ENCODE results near the gene STK11.

The STK11 gene

DNA sequence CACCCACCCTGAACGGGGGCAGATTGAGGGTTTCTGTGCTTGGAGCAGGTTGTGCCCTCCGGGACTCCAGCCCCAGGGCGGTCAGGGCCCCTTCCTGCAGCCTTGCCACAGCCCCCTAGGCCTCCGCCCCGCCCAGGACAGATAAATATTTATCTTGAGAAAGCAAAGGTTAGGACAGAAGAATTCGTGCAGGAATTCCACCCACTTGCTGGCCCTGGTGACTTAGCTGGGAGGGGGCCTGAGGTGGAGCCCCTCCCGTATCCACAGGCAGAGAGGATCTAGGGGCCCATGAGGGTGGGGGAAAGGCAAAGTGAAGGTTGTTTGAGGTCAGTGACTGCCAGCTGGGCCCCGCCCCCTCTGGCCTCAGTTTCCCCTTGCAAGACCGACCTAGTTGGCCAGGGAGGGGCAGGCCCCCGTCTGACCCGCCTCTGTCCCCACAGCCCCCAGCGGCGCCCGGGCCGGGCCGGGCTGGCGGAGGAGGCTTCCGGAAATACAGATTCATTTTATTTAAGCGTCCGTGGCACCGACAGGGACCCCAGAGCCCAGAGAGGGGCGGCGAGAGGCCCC, 48.0 kb downstream of the STK11 start:
- no peak for DNase-seq (ENCODE audit: low read depth)
- no peak for TF ChIP-seq CTCF (conservative IDR thresholded peaks at IDR 0.05; ENCODE audit: low read depth, low read length)
- H3K4me3 ChIP-seq (ENCODE audit: low read length): peak overlapping the region; percentile 79

DNA sequence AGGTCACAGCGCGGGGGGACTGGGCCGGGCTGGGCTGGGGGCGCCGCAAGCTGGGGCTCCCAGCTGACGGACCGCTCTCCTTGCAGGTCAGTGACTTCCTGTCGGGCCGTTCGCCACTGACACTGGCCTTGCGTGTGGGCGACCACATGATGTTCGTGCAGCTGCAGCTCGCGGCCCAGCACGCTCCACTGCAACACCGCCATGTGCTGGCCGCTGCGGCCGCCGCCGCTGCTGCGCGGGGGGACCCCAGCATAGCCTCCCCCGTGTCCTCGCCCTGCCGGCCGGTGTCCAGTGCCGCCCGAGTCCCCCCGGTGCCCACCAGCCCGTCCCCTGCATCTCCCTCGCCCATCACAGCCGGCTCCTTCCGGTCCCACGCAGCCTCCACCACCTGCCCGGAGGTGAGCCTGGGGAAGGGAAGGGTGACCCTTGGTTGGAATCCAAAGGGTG, 48.5 kb downstream of the STK11 start:
- H3K4me3 ChIP-seq (ENCODE audit: low read length): no peak overlapping the region
- no peak for DNase-seq (ENCODE audit: low read depth)
- no peak for TF ChIP-seq CTCF (conservative IDR thresholded peaks at IDR 0.05; ENCODE audit: low read depth, low read length)

- no peak for TF ChIP-seq CTCF (conservative IDR thresholded peaks at IDR 0.05; ENCODE audit: low read depth, low read length)
- H3K4me3 ChIP-seq (ENCODE audit: low read length): no peak overlapping the region
- DNase-seq (ENCODE audit: low read depth): no peak
Measured at GRCh38 chr19:1254530-1255185, 49.1 kb downstream of the STK11 start.

DNA sequence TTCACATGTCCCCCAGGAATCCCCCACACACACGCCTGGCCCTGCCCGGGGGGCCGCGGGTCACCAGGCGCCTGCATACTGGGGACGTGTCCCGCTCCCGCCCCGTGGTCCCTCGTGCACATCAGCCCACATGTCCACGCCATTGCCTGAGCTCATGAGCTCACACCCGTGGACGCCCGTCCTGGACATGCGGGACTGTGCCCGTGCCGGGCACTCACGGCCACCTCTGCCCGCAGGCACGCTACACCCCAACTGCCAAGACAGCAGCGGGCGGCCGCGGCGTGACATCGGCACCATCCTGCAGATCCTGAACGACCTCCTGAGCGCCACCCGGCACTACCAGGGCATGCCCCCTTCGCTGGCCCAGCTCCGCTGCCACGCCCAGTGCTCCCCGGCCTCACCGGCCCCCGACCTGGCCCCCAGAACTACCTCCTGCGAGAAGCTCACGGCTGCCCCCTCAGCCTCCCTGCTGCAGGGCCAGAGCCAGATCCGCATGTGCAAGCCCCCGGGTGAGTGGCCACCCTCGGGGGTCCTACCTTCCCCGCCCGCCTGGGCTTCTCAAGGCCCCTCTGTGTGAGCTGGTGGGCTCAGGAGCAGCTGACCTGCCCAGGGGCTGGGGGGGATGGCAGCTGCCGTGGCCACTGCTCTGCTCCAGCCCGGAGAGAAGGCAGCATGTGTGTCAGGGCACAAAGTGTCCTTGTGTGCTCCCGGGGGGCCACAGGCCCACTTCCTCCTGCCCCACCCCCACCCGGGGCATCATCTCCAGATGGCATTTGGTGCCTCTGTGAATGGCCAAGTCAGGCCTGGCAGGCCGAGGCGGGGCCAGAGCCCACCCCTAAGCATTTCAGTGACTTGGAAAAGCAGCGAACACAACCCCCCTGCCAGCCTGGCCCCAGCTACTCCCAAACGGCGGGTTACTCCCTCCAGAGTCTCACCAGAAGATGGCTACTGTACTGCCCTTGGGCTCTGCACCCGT, 49.9 kb downstream of the STK11 start:
- no peak overlapping the region for H3K4me3 ChIP-seq (ENCODE audit: low read length)
- TF ChIP-seq CTCF (conservative IDR thresholded peaks at IDR 0.05; ENCODE audit: low read depth, low read length): no peak

DNA sequence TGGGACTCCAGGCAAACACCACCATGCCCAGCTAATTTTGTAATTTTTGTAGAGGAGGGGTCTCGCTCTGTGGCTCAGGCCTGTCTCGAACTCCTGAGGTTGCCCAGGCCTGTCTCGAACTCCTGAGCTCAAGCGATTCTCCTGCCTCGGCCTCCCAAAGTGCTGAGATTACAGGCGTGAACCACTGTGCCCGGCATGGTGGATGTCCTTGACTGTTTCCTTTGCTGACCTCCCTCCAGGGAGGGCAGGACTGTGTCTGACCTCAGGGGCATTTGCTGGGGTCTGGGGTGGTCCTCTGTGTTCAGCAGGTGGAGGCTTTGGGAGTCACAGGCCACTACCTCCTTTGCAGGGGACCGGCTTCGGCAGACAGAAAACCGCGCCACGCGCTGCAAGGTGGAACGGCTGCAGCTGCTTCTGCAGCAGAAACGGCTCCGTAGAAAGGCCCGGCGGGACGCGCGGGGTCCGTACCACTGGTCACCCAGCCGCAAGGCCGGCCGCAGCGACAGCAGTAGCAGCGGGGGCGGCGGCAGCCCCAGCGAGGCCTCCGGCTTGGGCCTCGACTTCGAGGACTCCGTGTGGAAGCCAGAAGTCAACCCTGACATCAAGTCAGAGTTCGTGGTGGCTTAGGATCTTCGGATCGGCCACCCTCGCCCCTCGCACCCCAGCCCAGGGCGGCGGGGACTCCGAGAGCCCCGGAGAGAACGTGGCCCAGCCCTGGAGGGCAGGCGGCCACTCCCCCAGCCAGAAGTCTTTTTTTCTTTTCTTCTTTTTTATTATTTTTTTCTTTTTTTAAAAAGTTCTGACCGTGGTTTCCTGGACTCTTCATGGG, 51.3 kb downstream of the STK11 start:
- no peak for TF ChIP-seq CTCF (conservative IDR thresholded peaks at IDR 0.05; ENCODE audit: low read depth, low read length)
- no peak for DNase-seq (ENCODE audit: low read depth)
- H3K4me3 ChIP-seq (ENCODE audit: low read length): no peak overlapping the region

More for the DNA sequence above, 49.9 kb downstream of the STK11 start:
- DNase-seq (ENCODE audit: low read depth): no peak

DNA sequence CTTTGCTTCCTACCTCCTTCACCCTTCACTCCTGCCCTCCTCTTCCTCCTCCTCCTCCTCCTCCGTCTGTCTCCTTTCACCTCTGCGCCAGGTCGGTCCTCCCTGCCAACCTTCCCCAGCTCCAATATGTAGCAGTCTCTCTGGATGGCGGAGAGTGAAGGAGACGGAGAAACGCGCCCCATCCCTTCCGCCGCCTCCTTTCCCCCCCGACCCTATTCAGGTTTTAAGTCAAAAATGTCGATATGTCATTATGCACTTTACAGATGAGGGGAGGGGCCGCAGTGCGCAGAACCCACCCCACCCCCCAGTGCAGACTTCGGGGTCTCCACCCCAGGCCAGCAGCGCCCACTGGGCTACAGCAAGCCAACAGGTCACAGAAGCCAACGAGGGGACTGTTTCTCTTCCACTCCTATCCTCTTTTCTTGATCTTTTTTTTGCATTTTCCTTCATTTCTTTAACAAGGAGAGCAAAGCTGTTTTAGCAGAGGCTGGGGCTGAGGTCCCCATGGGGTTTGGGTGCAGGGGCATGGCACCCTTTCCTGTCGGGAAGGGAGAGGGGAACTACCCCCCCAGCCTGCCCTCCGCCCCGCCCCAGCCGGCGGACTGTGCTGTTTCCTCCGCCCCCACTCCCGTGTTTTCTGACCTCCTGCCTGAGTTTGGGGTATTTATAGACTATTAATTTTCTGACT, 52.0 kb downstream of the STK11 start:
- H3K4me3 ChIP-seq (ENCODE audit: low read length): no peak overlapping the region
- TF ChIP-seq CTCF (conservative IDR thresholded peaks at IDR 0.05; ENCODE audit: low read depth, low read length): no peak
- no peak for DNase-seq (ENCODE audit: low read depth)
